Activated naive CD8-positive, alpha-beta T cell (primary cell): ENCODE results near the gene PLN.

Source experiments
- H3K27ac Mint-ChIP-seq: one replicate; pipeline ENCODE4 v1.8.0; 2021; ENCODE audit warnings: mixed read lengths
- H3K27me3 Mint-ChIP-seq: one replicate; pipeline ENCODE4 v1.8.0; 2021; ENCODE audit warnings: mixed read lengths
- H3K36me3 Mint-ChIP-seq: one replicate; pipeline ENCODE4 v1.8.0; 2021; ENCODE audit warnings: mixed read lengths
- H3K4me1 Mint-ChIP-seq: one replicate; pipeline ENCODE4 v1.8.0; 2021; ENCODE audit warnings: low read depth, mixed read lengths
- H3K4me3 Mint-ChIP-seq: one replicate; pipeline ENCODE4 v1.8.0; 2021; ENCODE audit warnings: mild to moderate bottlenecking, mixed read lengths
- H3K9me3 Mint-ChIP-seq: one replicate; pipeline ENCODE4 v1.8.0; 2021; ENCODE audit warnings: low read depth, mixed read lengths

PLN gene

GRCh38 chr6:118553132-118553531 lies 5.0 kb downstream of the PLN start:
- Mint-ChIP-seq H3K4me1 (peaks cover 66% of the 10 kb centered on the region), H3K9me3 (no peaks in the 10 kb centered on the region), H3K36me3 (peaks cover 11% of the 10 kb centered on the region), H3K27me3 (no peaks in the 10 kb centered on the region), H3K27ac (no peak overlapping the region), H3K4me3 (no peak overlapping the region)

GRCh38 chr6:118554698-118555097 lies 6.6 kb downstream of the PLN start:
- peaks cover 73% of the 10 kb centered on the region for H3K4me1 Mint-ChIP-seq
- H3K4me3 Mint-ChIP-seq, result no peak overlapping the region
- H3K27me3 Mint-ChIP-seq, result no peaks in the 10 kb centered on the region
- no peaks in the 10 kb centered on the region for H3K9me3 Mint-ChIP-seq
- no peak overlapping the region for H3K27ac Mint-ChIP-seq
- peaks cover 11% of the 10 kb centered on the region for H3K36me3 Mint-ChIP-seq

GRCh38 chr6:118558464-118559217 lies 10.5 kb downstream of the PLN start:
- Mint-ChIP-seq H3K27ac (peak overlapping the region; percentile 95), H3K9me3 (no peaks in the 10 kb centered on the region), H3K36me3 (peaks cover 13% of the 10 kb centered on the region), H3K4me1 (peaks cover 61% of the 10 kb centered on the region), H3K27me3 (no peaks in the 10 kb centered on the region), H3K4me3 (peak overlapping the region; percentile 83)

- no peaks in the 10 kb centered on the region for H3K9me3 Mint-ChIP-seq
- peaks cover 10% of the 10 kb centered on the region for H3K36me3 Mint-ChIP-seq
- peak overlapping the region; percentile 83 for H3K4me3 Mint-ChIP-seq
- peak overlapping the region; percentile 95 for H3K27ac Mint-ChIP-seq
- H3K27me3 Mint-ChIP-seq, result no peaks in the 10 kb centered on the region
- H3K4me1 Mint-ChIP-seq, result peaks cover 59% of the 10 kb centered on the region
Measured at GRCh38 chr6:118559659-118560058, 11.6 kb downstream of the PLN start.

GRCh38 chr6:118562248-118562647 lies 14.2 kb downstream of the PLN start:
- peak overlapping the region; percentile 46 for H3K27ac Mint-ChIP-seq
- no peaks in the 10 kb centered on the region for H3K9me3 Mint-ChIP-seq
- H3K4me3 Mint-ChIP-seq, result no peak overlapping the region
- no peaks in the 10 kb centered on the region for H3K27me3 Mint-ChIP-seq
- peaks cover 58% of the 10 kb centered on the region for H3K4me1 Mint-ChIP-seq
- H3K36me3 Mint-ChIP-seq, result peaks cover 4% of the 10 kb centered on the region

GRCh38 chr6:118562959-118563358 lies 14.9 kb downstream of the PLN start:
- Mint-ChIP-seq H3K4me1 (peaks cover 58% of the 10 kb centered on the region), H3K4me3 (no peak overlapping the region), H3K36me3 (peaks cover 4% of the 10 kb centered on the region), H3K27ac (peak overlapping the region; percentile 28), H3K27me3 (no peaks in the 10 kb centered on the region), H3K9me3 (no peaks in the 10 kb centered on the region)

- H3K27ac Mint-ChIP-seq, result peak overlapping the region; percentile 46
- H3K36me3 Mint-ChIP-seq, result peaks cover 2% of the 10 kb centered on the region
- no peaks in the 10 kb centered on the region for H3K27me3 Mint-ChIP-seq
- no peaks in the 10 kb centered on the region for H3K9me3 Mint-ChIP-seq
- no peak overlapping the region for H3K4me3 Mint-ChIP-seq
- peaks cover 52% of the 10 kb centered on the region for H3K4me1 Mint-ChIP-seq
Measured at GRCh38 chr6:118565311-118565960, 17.3 kb downstream of the PLN start.

- Mint-ChIP-seq H3K4me1 (peaks cover 49% of the 10 kb centered on the region), H3K27ac (no peak overlapping the region), H3K36me3 (peaks cover 4% of the 10 kb centered on the region), H3K27me3 (no peaks in the 10 kb centered on the region), H3K9me3 (no peaks in the 10 kb centered on the region), H3K4me3 (no peak overlapping the region)
Measured at GRCh38 chr6:118567974-118568373, 19.9 kb downstream of the PLN start.

- peaks cover 6% of the 10 kb centered on the region for H3K9me3 Mint-ChIP-seq
- no peaks in the 10 kb centered on the region for H3K27me3 Mint-ChIP-seq
- peaks cover 47% of the 10 kb centered on the region for H3K4me1 Mint-ChIP-seq
- H3K27ac Mint-ChIP-seq, result no peak overlapping the region
- peaks cover 14% of the 10 kb centered on the region for H3K36me3 Mint-ChIP-seq
- H3K4me3 Mint-ChIP-seq, result no peak overlapping the region
Measured at GRCh38 chr6:118569498-118569897, 21.4 kb downstream of the PLN start.

- H3K36me3 Mint-ChIP-seq, result peaks cover 28% of the 10 kb centered on the region
- H3K27me3 Mint-ChIP-seq, result no peaks in the 10 kb centered on the region
- peaks cover 6% of the 10 kb centered on the region for H3K9me3 Mint-ChIP-seq
- peaks cover 34% of the 10 kb centered on the region for H3K4me1 Mint-ChIP-seq
- no peak overlapping the region for H3K27ac Mint-ChIP-seq
- H3K4me3 Mint-ChIP-seq, result no peak overlapping the region
Measured at GRCh38 chr6:118571121-118571520, 23.0 kb downstream of the PLN start.

GRCh38 chr6:118574051-118574865 lies 26.2 kb downstream of the PLN start:
- H3K9me3 Mint-ChIP-seq, result peaks cover 10% of the 10 kb centered on the region
- H3K4me3 Mint-ChIP-seq, result no peak overlapping the region
- H3K27me3 Mint-ChIP-seq, result no peaks in the 10 kb centered on the region
- peaks cover 19% of the 10 kb centered on the region for H3K4me1 Mint-ChIP-seq
- H3K27ac Mint-ChIP-seq, result peak overlapping the region; percentile 56
- H3K36me3 Mint-ChIP-seq, result peaks cover 53% of the 10 kb centered on the region

GRCh38 chr6:118577972-118578371 lies 29.9 kb downstream of the PLN start:
- H3K4me1 Mint-ChIP-seq, result peaks cover 3% of the 10 kb centered on the region
- no peaks in the 10 kb centered on the region for H3K27me3 Mint-ChIP-seq
- no peak overlapping the region for H3K27ac Mint-ChIP-seq
- peak overlapping the region; percentile 18 for H3K4me3 Mint-ChIP-seq
- peaks cover 66% of the 10 kb centered on the region for H3K36me3 Mint-ChIP-seq
- peaks cover 25% of the 10 kb centered on the region for H3K9me3 Mint-ChIP-seq

- Mint-ChIP-seq H3K4me3 (no peak overlapping the region), H3K27me3 (no peaks in the 10 kb centered on the region), H3K36me3 (peaks cover 66% of the 10 kb centered on the region), H3K4me1 (peaks cover 3% of the 10 kb centered on the region), H3K9me3 (peaks cover 25% of the 10 kb centered on the region), H3K27ac (no peak overlapping the region)
Measured at GRCh38 chr6:118578617-118579016, 30.5 kb downstream of the PLN start.

GRCh38 chr6:118579786-118580185 lies 31.7 kb downstream of the PLN start:
- H3K4me3 Mint-ChIP-seq, result no peak overlapping the region
- peaks cover 56% of the 10 kb centered on the region for H3K36me3 Mint-ChIP-seq
- H3K27me3 Mint-ChIP-seq, result no peaks in the 10 kb centered on the region
- peaks cover 19% of the 10 kb centered on the region for H3K9me3 Mint-ChIP-seq
- no peak overlapping the region for H3K27ac Mint-ChIP-seq
- H3K4me1 Mint-ChIP-seq, result peaks cover 5% of the 10 kb centered on the region
